ENCODE results near the gene PTPRN2. TPM values are rescaled to one million over a fixed set of nuclear protein-coding genes. Genes with fewer than 3 reads are reported as not detected.
"Not testable (repeated sequence)": the region's sequence is repeated elsewhere in the genome, so short reads cannot be mapped to it uniquely, and the experiment has no call there.

The PTPRN2 gene
- polyA plus RNA-seq, 1 of the 3 experiments (the other 2 are of a cell fraction): 4.0 TPM

DNA sequence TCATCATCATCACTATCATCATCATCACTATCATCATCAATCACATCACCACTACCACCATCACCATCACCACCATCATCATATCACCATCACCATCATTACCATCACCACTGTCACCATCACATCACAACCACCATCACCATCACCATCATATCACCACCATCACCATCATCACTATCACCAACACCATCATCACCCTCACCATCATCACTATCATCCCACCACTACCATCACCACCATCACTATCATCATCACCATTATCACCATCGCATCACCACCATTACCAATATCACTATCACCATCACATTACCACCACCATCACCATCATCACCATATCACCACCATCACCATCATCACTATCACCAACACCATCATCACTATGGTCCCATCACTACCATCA, 539.1 kb downstream of the PTPRN2 start:
- no peaks in the 10 kb centered on the region for H3K79me2 ChIP-seq (ENCODE audit: insufficient read depth)
- no peaks in the 10 kb centered on the region for H3K27me3 ChIP-seq (ENCODE audit: insufficient read depth)
- H3K4me2 ChIP-seq: no peak overlapping the region
- H3F3A ChIP-seq (replicated peaks; ENCODE audit: insufficient read depth): no peaks in the 10 kb centered on the region
- no peak overlapping the region for H2AFZ ChIP-seq (ENCODE audit: low read depth)
- DNase-seq: no peak
- no peaks in the 10 kb centered on the region for H3K36me3 ChIP-seq (replicated peaks in 1 of 2; ENCODE audit: control insufficient read depth in 1 of 2, insufficient read depth in 2 of 2, low read length in 1 of 2)
- H3K4me1 ChIP-seq (ENCODE audit: control insufficient read depth in 1 of 2, insufficient read depth in 2 of 2, low read depth in 1 of 2, low read length in 1 of 2): peaks cover 0 to 37% of the 10 kb centered on the region in 2 experiments; a peak in 1 of 4 replicates
- POLR2A ChIA-PET: no interaction called here
- H3K4me3 ChIP-seq (ENCODE audit: low read depth in 2 of 2, low read length in 1 of 2): no peak overlapping the region
- no peaks in the 10 kb centered on the region for H4K20me1 ChIP-seq (ENCODE audit: insufficient read depth)
- H3K9ac ChIP-seq: no peak overlapping the region
- CTCF ChIA-PET: interaction anchor here (0.6 kb wide), 1 partner anchor 31 kb away, joined by 3 read pairs; no protein-coding TSS in a partner anchor
- 37% methylated on average over 1 of the region's 1 CpG for WGBS (ENCODE audit: low lambda C conversion rate)
- no peak for TF ChIP-seq FOXM1 (IDR thresholded peaks at IDR 0.05; ENCODE audit: low read depth)
- no peak for TF ChIP-seq RAD21 (IDR thresholded peaks at IDR 0.05; ENCODE audit: low read length)
- TF ChIP-seq MXI1 (IDR thresholded peaks at IDR 0.05; ENCODE audit: low read depth, low read length): no peak
- TF ChIP-seq FOXJ3 (CRISPR knock-in tag; IDR thresholded peaks at IDR 0.05): no peak
- TF ChIP-seq TCF12 (IDR thresholded peaks at IDR 0.05): no peak
- peaks cover 9% of the 10 kb centered on the region; the same call in 1 of the 2 replicates for H3K9me3 ChIP-seq
- no peak overlapping the region for H3K27ac ChIP-seq (ENCODE audit: low read depth in 2 of 2, low read length in 1 of 2)
- H3K9me2 ChIP-seq: no peaks in the 10 kb centered on the region

DNA sequence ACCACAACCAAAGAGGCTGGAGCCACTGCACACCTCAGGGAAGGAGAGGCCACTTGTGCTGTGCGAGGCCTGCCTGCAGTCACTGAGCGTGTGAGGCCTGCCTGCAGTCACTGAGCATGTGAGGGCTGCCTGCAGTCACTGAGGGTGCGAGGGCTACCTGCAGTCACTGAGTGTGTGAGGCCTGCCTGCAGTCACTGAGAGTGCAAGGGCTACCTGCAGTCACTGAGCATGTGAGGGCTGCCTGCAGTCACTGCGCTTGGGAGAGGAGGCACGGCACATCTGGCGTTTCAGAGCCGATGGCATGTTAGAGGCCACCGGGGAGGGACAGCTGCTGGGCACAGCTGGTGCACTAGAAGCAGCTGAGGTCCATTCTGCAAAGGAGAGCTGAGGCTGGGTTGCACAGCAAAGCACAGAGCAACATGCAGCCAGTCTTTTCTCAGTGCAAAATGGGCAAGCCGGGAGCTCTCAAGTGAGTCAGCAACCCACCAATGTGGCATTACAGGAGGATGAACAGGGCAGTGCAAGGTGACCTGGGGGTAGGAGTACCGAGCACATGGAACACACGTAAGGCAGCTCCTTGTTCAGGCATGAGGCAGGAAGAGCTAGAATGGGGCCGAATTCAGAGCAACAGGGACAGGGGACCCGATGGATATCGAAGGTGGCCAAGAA, 540.1 kb downstream of the PTPRN2 start:
- Histone ChIP-seq H3K4me1 (ENCODE audit: control insufficient read depth in 1 of 2, insufficient read depth in 2 of 2, low read depth in 1 of 2, low read length in 1 of 2) (peaks cover 0 to 42% of the 10 kb centered on the region in 2 experiments; a peak in 1 of 4 replicates), H2AFZ (ENCODE audit: low read depth) (no peak overlapping the region), H3K9ac (no peak overlapping the region), H3K27ac (ENCODE audit: low read depth in 2 of 2, low read length in 1 of 2) (no peak overlapping the region), H4K20me1 (ENCODE audit: insufficient read depth) (no peaks in the 10 kb centered on the region), H3K27me3 (ENCODE audit: insufficient read depth) (no peaks in the 10 kb centered on the region), H3K79me2 (ENCODE audit: insufficient read depth) (no peaks in the 10 kb centered on the region), H3K4me2 (no peak overlapping the region), H3K9me3 (peaks cover 6% of the 10 kb centered on the region; the same call in 1 of the 2 replicates), H3F3A (replicated peaks; ENCODE audit: insufficient read depth) (no peaks in the 10 kb centered on the region), H3K4me3 (ENCODE audit: low read depth in 2 of 2, low read length in 1 of 2) (no peak overlapping the region), H3K36me3 (replicated peaks in 1 of 2; ENCODE audit: control insufficient read depth in 1 of 2, insufficient read depth in 2 of 2, low read length in 1 of 2) (no peaks in the 10 kb centered on the region), H3K9me2 (no peaks in the 10 kb centered on the region)
- whole genome bisulfite sequencing (ENCODE audit: low lambda C conversion rate): 37% methylated on average over 14 of the region's 14 CpGs
- POLR2A ChIA-PET: no interaction called here
- no peak for TF ChIP-seq RXRA (IDR thresholded peaks at IDR 0.05; ENCODE audit: borderline replicate concordance, low read depth)
- TF ChIP-seq YY1 (IDR thresholded peaks at IDR 0.05; ENCODE audit: low read depth): no peak
- TF ChIP-seq TEAD4 (IDR thresholded peaks at IDR 0.05; ENCODE audit: borderline replicate concordance, insufficient read depth): no peak
- no peak for TF ChIP-seq TAF1 (IDR thresholded peaks at IDR 0.05; ENCODE audit: borderline replicate concordance, low read depth, low read length)
- no peak for TF ChIP-seq NRF1 (IDR thresholded peaks at IDR 0.05; ENCODE audit: low read depth, low read length)
- TF ChIP-seq, protein P1, sequence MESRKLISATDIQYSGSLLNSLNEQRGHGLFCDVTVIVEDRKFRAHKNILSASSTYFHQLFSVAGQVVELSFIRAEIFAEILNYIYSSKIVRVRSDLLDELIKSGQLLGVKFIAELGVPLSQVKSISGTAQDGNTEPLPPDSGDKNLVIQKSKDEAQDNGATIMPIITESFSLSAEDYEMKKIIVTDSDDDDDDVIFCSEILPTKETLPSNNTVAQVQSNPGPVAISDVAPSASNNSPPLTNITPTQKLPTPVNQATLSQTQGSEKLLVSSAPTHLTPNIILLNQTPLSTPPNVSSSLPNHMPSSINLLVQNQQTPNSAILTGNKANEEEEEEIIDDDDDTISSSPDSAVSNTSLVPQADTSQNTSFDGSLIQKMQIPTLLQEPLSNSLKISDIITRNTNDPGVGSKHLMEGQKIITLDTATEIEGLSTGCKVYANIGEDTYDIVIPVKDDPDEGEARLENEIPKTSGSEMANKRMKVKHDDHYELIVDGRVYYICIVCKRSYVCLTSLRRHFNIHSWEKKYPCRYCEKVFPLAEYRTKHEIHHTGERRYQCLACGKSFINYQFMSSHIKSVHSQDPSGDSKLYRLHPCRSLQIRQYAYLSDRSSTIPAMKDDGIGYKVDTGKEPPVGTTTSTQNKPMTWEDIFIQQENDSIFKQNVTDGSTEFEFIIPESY (IDR thresholded peaks at IDR 0.05; ENCODE audit: borderline replicate concordance, low read depth): no peak
- CTCF ChIA-PET: no interaction called here
- DNase-seq: no peak

DNA sequence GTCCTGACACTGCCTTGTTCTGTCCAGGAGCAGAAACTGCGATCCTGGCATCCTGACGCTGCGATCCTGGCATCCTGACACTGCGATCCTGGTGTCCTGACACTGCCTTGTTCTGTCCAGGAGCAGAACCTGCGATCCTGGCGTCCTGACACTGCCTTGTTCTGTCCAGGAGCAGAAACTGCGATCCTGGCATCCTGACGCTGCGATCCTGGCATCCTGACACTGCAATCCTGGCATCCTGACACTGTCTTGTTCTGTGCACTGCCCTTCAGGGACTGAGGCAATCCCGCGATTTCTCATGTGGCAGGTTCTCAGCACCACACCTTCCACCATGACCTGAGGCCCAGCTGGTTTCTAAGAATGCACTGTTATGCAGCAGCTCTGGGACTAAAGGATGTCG, 541.4 kb downstream of the PTPRN2 start:
- H3K79me2 ChIP-seq (ENCODE audit: insufficient read depth); H3F3A ChIP-seq (replicated peaks; ENCODE audit: insufficient read depth); DNase-seq; POLR2A ChIA-PET; H3K4me2 ChIP-seq; H3K36me3 ChIP-seq (replicated peaks in 1 of 2; ENCODE audit: control insufficient read depth in 1 of 2, insufficient read depth in 2 of 2, low read length in 1 of 2); H3K27ac ChIP-seq (ENCODE audit: low read depth in 2 of 2, low read length in 1 of 2); H2AFZ ChIP-seq (ENCODE audit: low read depth); H3K9ac ChIP-seq; H3K4me3 ChIP-seq (ENCODE audit: low read depth in 2 of 2, low read length in 1 of 2); H3K9me3 ChIP-seq; H3K9me2 ChIP-seq; H3K27me3 ChIP-seq (ENCODE audit: insufficient read depth); H4K20me1 ChIP-seq (ENCODE audit: insufficient read depth): not testable (repeated sequence)
- CTCF ChIA-PET: interaction anchor here (0.6 kb wide), 1 partner anchor 371 kb away, joined by 3 read pairs; no protein-coding TSS in a partner anchor
- WGBS (ENCODE audit: low lambda C conversion rate): 27% methylated on average over 11 of the region's 12 CpGs
- peaks cover 0 to 34% of the 10 kb centered on the region in 2 experiments; a peak in 1 of 4 replicates for H3K4me1 ChIP-seq (ENCODE audit: control insufficient read depth in 1 of 2, insufficient read depth in 2 of 2, low read depth in 1 of 2, low read length in 1 of 2)
